ENCODE results near the gene COL28A1.

Gene COL28A1

DNA sequence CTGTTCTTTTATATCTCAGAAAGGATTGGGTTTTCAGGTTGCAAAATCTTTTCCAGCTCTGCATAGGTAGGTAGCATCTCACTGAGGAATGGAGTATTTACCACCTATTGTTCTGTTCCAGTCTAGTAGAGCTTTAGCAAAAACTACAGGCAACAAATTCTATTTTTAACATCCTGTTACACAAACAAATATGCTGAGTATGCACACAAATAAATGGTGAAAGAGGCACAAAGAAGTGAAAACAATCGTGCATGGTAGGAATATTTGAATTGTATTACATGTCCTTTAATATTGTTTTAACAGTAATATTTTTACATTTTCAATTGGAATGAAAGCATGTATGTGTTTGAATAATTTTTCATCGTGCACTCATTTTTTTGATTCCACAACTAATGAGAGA lies 16.5 kb upstream of the COL28A1 start:
- Mint-ChIP-seq H3K4me1 (no peaks in the 10 kb centered on the region), H3K27me3 (no peaks in the 10 kb centered on the region), H3K9me3 (no peaks in the 10 kb centered on the region), H3K4me3 (no peak overlapping the region), H3K36me3 (ENCODE audit: low read depth) (no peaks in the 10 kb centered on the region), H3K27ac (no peak overlapping the region)
- ATAC-seq, result no peak
- DNase-seq, result no peak

- ATAC-seq (no peak), DNase-seq (no peak)
- H3K36me3 Mint-ChIP-seq (ENCODE audit: low read depth), result no peaks in the 10 kb centered on the region
- H3K4me3 Mint-ChIP-seq, result no peak overlapping the region
- H3K4me1 Mint-ChIP-seq, result no peaks in the 10 kb centered on the region
- H3K9me3 Mint-ChIP-seq, result no peaks in the 10 kb centered on the region
- H3K27me3 Mint-ChIP-seq, result no peaks in the 10 kb centered on the region
- H3K27ac Mint-ChIP-seq, result no peak overlapping the region
Measured at GRCh38 chr7:7550663-7551062, 15.0 kb upstream of the COL28A1 start.

GRCh38 chr7:7548407-7548806 lies 12.7 kb upstream of the COL28A1 start:
- no peak for ATAC-seq
- Mint-ChIP-seq H3K4me3 (no peak overlapping the region), H3K27ac (no peak overlapping the region), H3K36me3 (ENCODE audit: low read depth) (no peaks in the 10 kb centered on the region), H3K27me3 (no peaks in the 10 kb centered on the region), H3K4me1 (no peaks in the 10 kb centered on the region), H3K9me3 (no peaks in the 10 kb centered on the region)
- no peak for DNase-seq

DNA sequence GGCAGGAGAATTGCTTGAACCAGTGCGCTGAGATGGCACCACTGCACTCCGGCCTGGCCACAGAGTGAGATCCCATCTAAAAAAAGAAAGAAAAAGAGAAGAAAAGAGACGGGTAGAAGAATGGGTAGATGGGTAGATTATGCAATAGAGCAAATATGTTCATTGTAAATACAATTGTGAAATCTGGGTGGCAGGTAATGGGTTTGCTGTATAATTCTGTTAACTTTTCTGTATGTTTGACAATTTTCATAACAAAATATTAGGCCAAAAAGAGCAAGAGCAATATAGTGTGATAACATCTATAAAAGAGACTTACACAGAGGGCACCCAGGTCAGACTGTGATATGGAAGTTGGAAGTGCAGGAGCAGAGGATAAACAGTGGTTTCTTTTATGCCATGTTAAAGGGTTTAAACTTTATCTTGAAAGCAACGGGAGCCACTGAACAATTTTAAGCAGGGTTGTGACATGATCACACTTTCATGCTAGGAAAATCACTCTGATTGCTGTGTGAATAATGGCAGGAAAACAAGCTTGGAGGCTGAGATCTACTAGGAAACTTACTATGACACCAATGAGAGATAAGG lies 6.7 kb upstream of the COL28A1 start:
- no peak overlapping the region for H3K4me3 Mint-ChIP-seq
- DNase-seq (no peak), ATAC-seq (no peak)
- no peaks in the 10 kb centered on the region for H3K36me3 Mint-ChIP-seq (ENCODE audit: low read depth)
- H3K9me3 Mint-ChIP-seq, result no peaks in the 10 kb centered on the region
- H3K27ac Mint-ChIP-seq, result no peak overlapping the region
- no peaks in the 10 kb centered on the region for H3K4me1 Mint-ChIP-seq
- H3K27me3 Mint-ChIP-seq, result no peaks in the 10 kb centered on the region

DNA sequence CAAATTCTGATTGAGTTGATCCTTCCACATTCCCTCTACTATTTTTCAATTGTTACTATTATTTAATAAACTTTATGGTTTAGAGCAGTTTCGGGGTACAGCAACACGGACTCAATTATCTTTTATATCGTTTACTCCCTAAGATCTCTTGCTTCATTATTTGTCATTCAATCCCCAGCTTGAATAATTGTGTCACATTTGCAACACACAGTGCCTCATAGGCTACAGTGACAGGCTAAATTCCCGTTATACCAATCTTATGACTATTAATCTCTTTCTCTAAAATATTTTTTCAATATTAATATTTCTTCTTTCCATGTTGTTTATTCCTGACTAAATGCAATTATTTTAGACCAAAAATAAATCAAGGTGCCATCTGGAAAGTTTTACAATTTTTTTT lies 4.0 kb upstream of the COL28A1 start:
- Mint-ChIP-seq H3K9me3 (no peaks in the 10 kb centered on the region), H3K4me1 (no peaks in the 10 kb centered on the region), H3K36me3 (ENCODE audit: low read depth) (no peaks in the 10 kb centered on the region), H3K27me3 (no peaks in the 10 kb centered on the region), H3K27ac (no peak overlapping the region), H3K4me3 (no peak overlapping the region)
- DNase-seq (no peak), ATAC-seq (no peak)

DNA sequence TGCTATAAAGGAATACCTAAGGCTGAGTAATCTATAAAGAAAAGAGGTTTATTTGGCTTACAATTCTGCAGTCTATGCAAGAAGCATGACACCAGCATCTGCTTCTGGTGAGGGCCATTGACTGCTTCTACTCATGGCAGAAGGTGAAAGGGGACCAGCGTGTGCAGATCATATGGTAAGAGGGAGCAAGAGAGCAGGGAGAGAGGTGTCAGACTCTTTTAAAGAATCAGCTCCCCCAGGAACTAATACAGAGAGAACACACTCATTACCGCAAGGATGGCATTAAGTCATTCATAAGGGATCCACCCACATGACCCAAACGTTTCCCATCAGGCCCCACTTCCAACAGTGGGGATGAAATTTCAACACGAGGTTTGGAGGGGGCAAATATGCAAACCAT lies 3.5 kb upstream of the COL28A1 start:
- no peaks in the 10 kb centered on the region for H3K9me3 Mint-ChIP-seq
- DNase-seq, result no peak
- H3K36me3 Mint-ChIP-seq (ENCODE audit: low read depth), result no peaks in the 10 kb centered on the region
- H3K27me3 Mint-ChIP-seq, result no peaks in the 10 kb centered on the region
- no peak overlapping the region for H3K27ac Mint-ChIP-seq
- no peak for ATAC-seq
- H3K4me1 Mint-ChIP-seq, result no peaks in the 10 kb centered on the region
- no peak overlapping the region for H3K4me3 Mint-ChIP-seq

GRCh38 chr7:7537711-7538110 lies 2.0 kb upstream of the COL28A1 start:
- ATAC-seq, result no peak
- no peaks in the 10 kb centered on the region for H3K27me3 Mint-ChIP-seq
- H3K36me3 Mint-ChIP-seq (ENCODE audit: low read depth), result no peaks in the 10 kb centered on the region
- no peak for DNase-seq
- no peak overlapping the region for H3K4me3 Mint-ChIP-seq
- H3K9me3 Mint-ChIP-seq, result no peaks in the 10 kb centered on the region
- H3K4me1 Mint-ChIP-seq, result no peaks in the 10 kb centered on the region
- no peak overlapping the region for H3K27ac Mint-ChIP-seq

GRCh38 chr7:7536396-7537019 lies 835 bp upstream of the COL28A1 start:
- no peaks in the 10 kb centered on the region for H3K4me1 Mint-ChIP-seq
- H3K9me3 Mint-ChIP-seq, result no peaks in the 10 kb centered on the region
- ATAC-seq, result no peak
- H3K27ac Mint-ChIP-seq, result no peak overlapping the region
- DNase-seq, result no peak
- H3K27me3 Mint-ChIP-seq, result no peaks in the 10 kb centered on the region
- H3K4me3 Mint-ChIP-seq, result no peak overlapping the region
- no peaks in the 10 kb centered on the region for H3K36me3 Mint-ChIP-seq (ENCODE audit: low read depth)

GRCh38 chr7:7533831-7534430 lies 1.7 kb downstream of the COL28A1 start:
- Mint-ChIP-seq H3K27me3 (no peaks in the 10 kb centered on the region), H3K4me3 (no peak overlapping the region), H3K36me3 (ENCODE audit: low read depth) (no peaks in the 10 kb centered on the region), H3K9me3 (no peaks in the 10 kb centered on the region), H3K4me1 (no peaks in the 10 kb centered on the region), H3K27ac (no peak overlapping the region)
- ATAC-seq (no peak), DNase-seq (no peak)

DNA sequence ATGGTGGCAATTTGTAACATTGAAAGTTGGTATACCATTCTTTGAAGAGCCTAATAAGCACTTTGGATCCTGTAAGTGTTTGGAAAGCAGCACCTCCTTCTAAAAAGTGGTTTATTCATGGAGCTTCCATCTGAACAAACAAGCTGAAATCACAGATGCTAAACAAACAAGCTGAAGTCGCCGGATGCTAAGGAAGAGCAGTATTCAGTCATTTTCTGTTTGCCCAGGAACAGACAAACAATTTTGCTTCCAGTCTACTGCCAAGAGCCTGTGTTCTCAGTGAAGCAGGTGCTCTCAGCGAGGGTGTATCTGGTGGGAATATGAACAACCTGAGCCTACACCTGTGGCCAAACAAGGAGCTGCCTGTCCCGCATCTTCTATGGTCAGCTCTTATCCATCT lies 6.3 kb downstream of the COL28A1 start:
- Mint-ChIP-seq H3K4me1 (no peaks in the 10 kb centered on the region), H3K4me3 (no peak overlapping the region), H3K36me3 (ENCODE audit: low read depth) (no peaks in the 10 kb centered on the region), H3K27me3 (no peaks in the 10 kb centered on the region), H3K9me3 (no peaks in the 10 kb centered on the region), H3K27ac (no peak overlapping the region)
- no peak for ATAC-seq
- DNase-seq, result no peak

DNA sequence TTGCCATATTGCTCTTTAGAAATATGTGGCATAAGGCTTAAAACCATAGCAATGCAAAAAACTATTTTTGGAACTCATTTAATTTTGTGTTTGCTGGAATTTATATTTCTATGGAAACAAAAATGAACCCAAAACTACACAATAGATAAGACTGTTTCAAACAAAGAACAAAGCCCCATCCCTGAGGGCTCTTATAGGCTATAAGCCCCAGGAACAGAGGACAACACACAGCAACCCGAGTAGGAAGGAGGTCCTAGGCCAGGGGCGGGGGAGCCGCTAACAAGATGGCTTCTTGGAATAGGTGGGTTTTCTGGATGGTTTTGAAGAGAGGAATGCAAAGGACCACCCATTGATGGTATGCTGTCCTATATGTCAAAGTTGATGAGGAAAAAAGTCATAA lies 8.6 kb downstream of the COL28A1 start:
- H3K27ac Mint-ChIP-seq, result no peak overlapping the region
- no peaks in the 10 kb centered on the region for H3K36me3 Mint-ChIP-seq (ENCODE audit: low read depth)
- no peak for DNase-seq
- no peaks in the 10 kb centered on the region for H3K4me1 Mint-ChIP-seq
- H3K27me3 Mint-ChIP-seq, result no peaks in the 10 kb centered on the region
- ATAC-seq, result no peak
- no peaks in the 10 kb centered on the region for H3K9me3 Mint-ChIP-seq
- no peak overlapping the region for H3K4me3 Mint-ChIP-seq

GRCh38 chr7:7526006-7526405 lies 9.7 kb downstream of the COL28A1 start:
- ATAC-seq, result no peak
- DNase-seq, result no peak

DNA sequence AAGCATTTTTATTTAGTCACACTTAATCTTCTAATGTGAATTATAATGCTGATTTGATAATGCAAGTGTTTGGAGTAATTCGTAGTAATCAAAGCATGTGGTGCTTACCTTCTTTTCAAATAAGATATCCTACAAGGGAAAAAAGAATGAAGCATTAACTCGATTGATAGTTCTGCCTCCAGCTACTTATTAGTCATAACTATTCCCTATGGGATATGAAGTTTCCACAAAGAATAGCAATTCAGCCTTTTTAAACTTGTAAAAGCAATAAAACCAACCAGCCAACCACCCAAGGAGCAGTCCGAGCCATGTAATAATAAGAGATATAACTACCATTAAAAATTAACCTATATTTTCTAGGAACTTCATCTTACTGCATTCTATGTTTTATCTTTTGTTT lies 11.6 kb downstream of the COL28A1 start:
- DNase-seq (no peak), ATAC-seq (no peak)
- no peaks in the 10 kb centered on the region for H3K4me1 Mint-ChIP-seq

More at GRCh38 chr7:7526006-7526405, 9.7 kb downstream of the COL28A1 start:
- no peaks in the 10 kb centered on the region for H3K4me1 Mint-ChIP-seq
- H3K27ac Mint-ChIP-seq, result no peak overlapping the region
- H3K9me3 Mint-ChIP-seq, result no peaks in the 10 kb centered on the region
- no peaks in the 10 kb centered on the region for H3K36me3 Mint-ChIP-seq (ENCODE audit: low read depth)
- H3K27me3 Mint-ChIP-seq, result no peaks in the 10 kb centered on the region
- no peak overlapping the region for H3K4me3 Mint-ChIP-seq

GRCh38 chr7:7522421-7522820 lies 13.3 kb downstream of the COL28A1 start:
- no peak for DNase-seq
- ATAC-seq, result no peak
- no peak overlapping the region for H3K4me3 Mint-ChIP-seq
- H3K4me1 Mint-ChIP-seq, result no peaks in the 10 kb centered on the region
- no peaks in the 10 kb centered on the region for H3K9me3 Mint-ChIP-seq
- H3K27ac Mint-ChIP-seq, result no peak overlapping the region
- H3K27me3 Mint-ChIP-seq, result no peaks in the 10 kb centered on the region
- H3K36me3 Mint-ChIP-seq (ENCODE audit: low read depth), result no peaks in the 10 kb centered on the region

More for the DNA sequence above, 11.6 kb downstream of the COL28A1 start:
- Mint-ChIP-seq H3K27me3 (no peaks in the 10 kb centered on the region), H3K9me3 (no peaks in the 10 kb centered on the region), H3K27ac (no peak overlapping the region), H3K36me3 (ENCODE audit: low read depth) (no peaks in the 10 kb centered on the region), H3K4me3 (no peak overlapping the region)

- ATAC-seq (no peak), DNase-seq (no peak)
- H3K36me3 Mint-ChIP-seq (ENCODE audit: low read depth), result no peaks in the 10 kb centered on the region
- H3K9me3 Mint-ChIP-seq, result no peaks in the 10 kb centered on the region
- no peaks in the 10 kb centered on the region for H3K27me3 Mint-ChIP-seq
- H3K4me3 Mint-ChIP-seq, result no peak overlapping the region
- H3K27ac Mint-ChIP-seq, result no peak overlapping the region
- H3K4me1 Mint-ChIP-seq, result no peaks in the 10 kb centered on the region
Measured at GRCh38 chr7:7521259-7521658, 14.4 kb downstream of the COL28A1 start.
